GM12873 (cell line): ENCODE measurements around the gene PTPN7.

ENCODE experiments used
- CTCF ChIP-seq: IDR thresholded peaks from 2 replicates; pipeline ENCODE4 v1.5.1; 2012; ENCODE audit warnings: low read depth, mild to moderate bottlenecking, moderate library complexity, low read length, control low read depth; ENCODE audit not compliant: insufficient read depth; ENCODE audit errors: missing control alignments

Gene PTPN7

GRCh38 chr1:202121006-202121405 is 39.4 kb downstream of the PTPN7 start:
- no peak for TF ChIP-seq CTCF

GRCh38 chr1:202117898-202118371 is 42.5 kb downstream of the PTPN7 start:
- no peak for TF ChIP-seq CTCF

- TF ChIP-seq CTCF: no peak
Measured at GRCh38 chr1:202116287-202116686, 44.1 kb downstream of the PTPN7 start.

- TF ChIP-seq CTCF: no peak
Measured at GRCh38 chr1:202113690-202114300, 46.6 kb downstream of the PTPN7 start.

- no peak for TF ChIP-seq CTCF
Measured at GRCh38 chr1:202112859-202113689, 47.3 kb downstream of the PTPN7 start.

- no peak for TF ChIP-seq CTCF
Measured at GRCh38 chr1:202110977-202111376, 49.4 kb downstream of the PTPN7 start.
